PFSK-1 (cell line): Measurements from ENCODE around the gene TMEM109.

Experiments
- FOXP2 ChIP-seq: optimal IDR thresholded peaks from 2 replicates; pipeline ENCODE3; 2011; ENCODE audit warnings: borderline replicate concordance, control low read depth, inconsistent platforms; ENCODE audit not compliant: insufficient read depth; ENCODE audit errors: extremely low read length, extremely low read depth
- POLR2AphosphoS5 ChIP-seq: IDR thresholded peaks from 2 replicates; pipeline ENCODE4 v1.6.1; 2012; ENCODE audit warnings: low read depth, mild to moderate bottlenecking, control low read depth, low read length, moderate library complexity
- REST ChIP-seq, 2 experiments: IDR thresholded peaks; 2 replicates each; pipeline versions ENCODE4 v1.6.1 to v1.8.0; 2011 to 2012; ENCODE audit warnings: low read depth in 2 of 2, low read length in 2 of 2, control low read depth in 1 of 2, inconsistent platforms in 1 of 2, mild to moderate bottlenecking in 1 of 2, moderate library complexity in 1 of 2; ENCODE audit not compliant: insufficient read depth in 1 of 2
- SIN3A ChIP-seq: IDR thresholded peaks from 2 replicates; pipeline ENCODE4 v1.6.1; 2012; ENCODE audit warnings: mild to moderate bottlenecking, low read length, moderate library complexity, borderline replicate concordance; ENCODE audit not compliant: insufficient read depth
- TAF1 ChIP-seq: IDR thresholded peaks from 2 replicates; pipeline ENCODE4 v1.6.1; 2012; ENCODE audit warnings: low read length, control low read depth, borderline replicate concordance; ENCODE audit not compliant: insufficient read depth

The TMEM109 gene

GRCh38 chr11:60871378-60872061 is 42.4 kb upstream of the TMEM109 start:
- TF ChIP-seq FOXP2: no peak
- no peak for TF ChIP-seq REST (IDR thresholded peaks at IDR 0.05; ENCODE audit: insufficient read depth in 1 of 2, low read depth in 2 of 2, low read length in 2 of 2)
- TF ChIP-seq SIN3A: no peak
- TF ChIP-seq TAF1: no peak
- TF ChIP-seq POLR2AphosphoS5: no peak

GRCh38 chr11:60872124-60872960 is 41.6 kb upstream of the TMEM109 start:
- TF ChIP-seq REST (IDR thresholded peaks at IDR 0.05; ENCODE audit: insufficient read depth in 1 of 2, low read depth in 2 of 2, low read length in 2 of 2) (no peak), TAF1 (no peak), FOXP2 (no peak), SIN3A (no peak), POLR2AphosphoS5 (no peak)

GRCh38 chr11:60872961-60873524 is 40.9 kb upstream of the TMEM109 start:
- TF ChIP-seq FOXP2 (peak; percentile 93), REST (IDR thresholded peaks at IDR 0.05; ENCODE audit: insufficient read depth in 1 of 2, low read depth in 2 of 2, low read length in 2 of 2) (peak; percentile 53 to 76; a peak in 3 of 4 replicates), TAF1 (no peak), SIN3A (no peak), POLR2AphosphoS5 (no peak)

GRCh38 chr11:60873533-60873932 is 40.4 kb upstream of the TMEM109 start:
- TF ChIP-seq POLR2AphosphoS5 (no peak), SIN3A (no peak), TAF1 (no peak), REST (IDR thresholded peaks at IDR 0.05; ENCODE audit: insufficient read depth in 1 of 2, low read depth in 2 of 2, low read length in 2 of 2) (no peak), FOXP2 (no peak)
